Measurements from ENCODE around the gene CFD.
"Not testable (repeated sequence)": the region's sequence is repeated elsewhere in the genome, so short reads cannot be mapped to it uniquely, and the experiment has no call there.

Gene CFD

GRCh38 chr19:853614-854220 lies 5.7 kb upstream of the CFD start:
- not testable (repeated sequence) for DNase-seq

GRCh38 chr19:854549-854948 lies 4.9 kb upstream of the CFD start:
- DNase-seq: no peak

- no peak for DNase-seq
Observed at GRCh38 chr19:855142-855541, 4.3 kb upstream of the CFD start.

GRCh38 chr19:855566-856120 lies 3.8 kb upstream of the CFD start:
- DNase-seq: no peak

- no peak for DNase-seq
Observed at GRCh38 chr19:858284-858683, 1.2 kb upstream of the CFD start.

GRCh38 chr19:861141-861755 lies 1.8 kb downstream of the CFD start:
- no peak for DNase-seq

- DNase-seq: peak; percentile 58
Observed at GRCh38 chr19:861756-862580, 2.5 kb downstream of the CFD start.

- DNase-seq: peak; percentile 72
Observed at GRCh38 chr19:862581-863314, 3.3 kb downstream of the CFD start.

- DNase-seq: no peak
Observed at GRCh38 chr19:863315-863620, 3.8 kb downstream of the CFD start.

- DNase-seq: no peak
Observed at GRCh38 chr19:866769-867300, 7.4 kb downstream of the CFD start.

GRCh38 chr19:867301-867793 lies 7.9 kb downstream of the CFD start:
- DNase-seq: no peak

GRCh38 chr19:867855-868457 lies 8.5 kb downstream of the CFD start:
- no peak for DNase-seq

GRCh38 chr19:868458-869244 lies 9.2 kb downstream of the CFD start:
- DNase-seq: no peak

- no peak for DNase-seq
Observed at GRCh38 chr19:869245-870177, 10.0 kb downstream of the CFD start.

GRCh38 chr19:870314-870713 lies 10.8 kb downstream of the CFD start:
- DNase-seq: no peak

- no peak for DNase-seq
Observed at GRCh38 chr19:870963-871401, 11.5 kb downstream of the CFD start.

GRCh38 chr19:871446-872265 lies 12.2 kb downstream of the CFD start:
- DNase-seq: no peak

GRCh38 chr19:872266-872951 lies 12.9 kb downstream of the CFD start:
- peak; percentile 76 for DNase-seq

- DNase-seq: peak; percentile 71
Observed at GRCh38 chr19:873084-873483, 13.6 kb downstream of the CFD start.

Measured in stimulated activated naive CD4-positive, alpha-beta T cell treated with Interleukin-2 at 50 U/mL for 16 hours (primary cell).